Breast epithelium (tissue), 3 donors: ENCODE data around the gene BLZF1.

Experiments
- POLR2A ChIP-seq: fragments of 450-650 bp; IDR thresholded peaks from one replicate; pipeline ENCODE4 v1.6.1; 2016; ENCODE audit warnings: antibody characterized with exemption, mild to moderate bottlenecking, moderate library complexity
- POLR2AphosphoS5 ChIP-seq, 3 donors: sonication (generic); formaldehyde crosslinking; IDR thresholded peaks; one replicate each; pipeline ENCODE4 v1.6.1; 2017; ENCODE audit warnings: antibody characterized with exemption in 3 of 3
- TF ChIP-seq, protein P1 (sequence below), 3 donors: fragments of 450-650 bp; IDR thresholded peaks; one replicate each; pipeline ENCODE4 v1.5.1; 2016 to 2017; ENCODE audit warnings: antibody characterized with exemption in 3 of 3, mild to moderate bottlenecking in 3 of 3, moderate library complexity in 3 of 3

DNA sequence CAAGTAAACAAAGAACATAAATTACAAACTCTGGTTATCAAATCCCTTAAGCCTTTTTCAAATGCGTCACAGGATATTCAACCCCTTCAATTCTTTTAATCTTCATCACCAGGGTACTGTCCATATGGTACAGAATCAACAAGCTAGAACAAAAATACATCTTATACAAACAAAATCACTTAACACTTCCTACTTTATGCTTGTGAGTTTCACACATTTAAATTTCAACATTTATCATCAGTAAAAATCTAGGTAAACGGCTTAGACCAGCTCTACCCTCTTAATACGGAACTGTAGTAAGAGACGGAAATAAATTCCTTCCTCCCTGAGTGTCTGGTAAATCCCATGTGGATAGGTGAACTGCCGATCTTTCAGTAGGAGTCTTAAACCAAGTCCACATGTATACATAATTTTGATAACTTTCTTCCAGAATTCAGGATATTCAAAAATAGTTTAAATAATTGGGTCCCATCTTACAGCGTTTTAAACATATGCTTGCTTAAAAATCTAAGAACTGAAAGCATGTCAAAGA is 58.2 kb downstream of the BLZF1 start:
- TF ChIP-seq POLR2AphosphoS5 (IDR thresholded peaks at IDR 0.05) = no peak
- TF ChIP-seq POLR2A = no peak
- TF ChIP-seq, protein P1, sequence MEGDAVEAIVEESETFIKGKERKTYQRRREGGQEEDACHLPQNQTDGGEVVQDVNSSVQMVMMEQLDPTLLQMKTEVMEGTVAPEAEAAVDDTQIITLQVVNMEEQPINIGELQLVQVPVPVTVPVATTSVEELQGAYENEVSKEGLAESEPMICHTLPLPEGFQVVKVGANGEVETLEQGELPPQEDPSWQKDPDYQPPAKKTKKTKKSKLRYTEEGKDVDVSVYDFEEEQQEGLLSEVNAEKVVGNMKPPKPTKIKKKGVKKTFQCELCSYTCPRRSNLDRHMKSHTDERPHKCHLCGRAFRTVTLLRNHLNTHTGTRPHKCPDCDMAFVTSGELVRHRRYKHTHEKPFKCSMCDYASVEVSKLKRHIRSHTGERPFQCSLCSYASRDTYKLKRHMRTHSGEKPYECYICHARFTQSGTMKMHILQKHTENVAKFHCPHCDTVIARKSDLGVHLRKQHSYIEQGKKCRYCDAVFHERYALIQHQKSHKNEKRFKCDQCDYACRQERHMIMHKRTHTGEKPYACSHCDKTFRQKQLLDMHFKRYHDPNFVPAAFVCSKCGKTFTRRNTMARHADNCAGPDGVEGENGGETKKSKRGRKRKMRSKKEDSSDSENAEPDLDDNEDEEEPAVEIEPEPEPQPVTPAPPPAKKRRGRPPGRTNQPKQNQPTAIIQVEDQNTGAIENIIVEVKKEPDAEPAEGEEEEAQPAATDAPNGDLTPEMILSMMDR (IDR thresholded peaks at IDR 0.05) = no peak
